Measurements from ENCODE around the gene PTRH2.
"Not testable (repeated sequence)": the region's sequence is repeated elsewhere in the genome, so short reads cannot be mapped to it uniquely, and the experiment has no call there.

Gene PTRH2

DNA sequence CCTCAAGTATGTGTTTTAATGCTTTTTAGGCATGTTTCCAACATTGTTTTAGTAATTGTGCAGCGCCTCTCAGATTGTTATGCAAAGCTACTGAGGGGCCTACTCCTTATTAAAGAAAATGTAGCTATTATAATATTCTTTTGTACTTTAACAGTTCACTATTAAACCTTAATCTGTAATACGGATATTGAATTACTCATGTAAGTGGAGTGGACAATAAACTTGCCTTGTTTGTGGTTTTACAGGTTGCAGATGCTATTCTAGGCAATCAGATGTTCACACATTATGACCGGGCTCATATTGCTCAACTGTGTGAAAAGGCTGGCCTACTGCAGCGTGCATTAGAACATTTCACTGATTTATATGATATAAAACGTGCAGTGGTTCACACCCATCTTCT is 41.0 kb downstream of the PTRH2 start:
- TF ChIP-seq, protein P1, sequence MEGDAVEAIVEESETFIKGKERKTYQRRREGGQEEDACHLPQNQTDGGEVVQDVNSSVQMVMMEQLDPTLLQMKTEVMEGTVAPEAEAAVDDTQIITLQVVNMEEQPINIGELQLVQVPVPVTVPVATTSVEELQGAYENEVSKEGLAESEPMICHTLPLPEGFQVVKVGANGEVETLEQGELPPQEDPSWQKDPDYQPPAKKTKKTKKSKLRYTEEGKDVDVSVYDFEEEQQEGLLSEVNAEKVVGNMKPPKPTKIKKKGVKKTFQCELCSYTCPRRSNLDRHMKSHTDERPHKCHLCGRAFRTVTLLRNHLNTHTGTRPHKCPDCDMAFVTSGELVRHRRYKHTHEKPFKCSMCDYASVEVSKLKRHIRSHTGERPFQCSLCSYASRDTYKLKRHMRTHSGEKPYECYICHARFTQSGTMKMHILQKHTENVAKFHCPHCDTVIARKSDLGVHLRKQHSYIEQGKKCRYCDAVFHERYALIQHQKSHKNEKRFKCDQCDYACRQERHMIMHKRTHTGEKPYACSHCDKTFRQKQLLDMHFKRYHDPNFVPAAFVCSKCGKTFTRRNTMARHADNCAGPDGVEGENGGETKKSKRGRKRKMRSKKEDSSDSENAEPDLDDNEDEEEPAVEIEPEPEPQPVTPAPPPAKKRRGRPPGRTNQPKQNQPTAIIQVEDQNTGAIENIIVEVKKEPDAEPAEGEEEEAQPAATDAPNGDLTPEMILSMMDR (IDR thresholded peaks at IDR 0.05; ENCODE audit: insufficient read depth, low read depth, low read length, missing control alignments): no peak
- no peak for DNase-seq (ENCODE audit: low read depth)
- no peak overlapping the region for H3K4me3 ChIP-seq (ENCODE audit: low read depth, low read length)

DNA sequence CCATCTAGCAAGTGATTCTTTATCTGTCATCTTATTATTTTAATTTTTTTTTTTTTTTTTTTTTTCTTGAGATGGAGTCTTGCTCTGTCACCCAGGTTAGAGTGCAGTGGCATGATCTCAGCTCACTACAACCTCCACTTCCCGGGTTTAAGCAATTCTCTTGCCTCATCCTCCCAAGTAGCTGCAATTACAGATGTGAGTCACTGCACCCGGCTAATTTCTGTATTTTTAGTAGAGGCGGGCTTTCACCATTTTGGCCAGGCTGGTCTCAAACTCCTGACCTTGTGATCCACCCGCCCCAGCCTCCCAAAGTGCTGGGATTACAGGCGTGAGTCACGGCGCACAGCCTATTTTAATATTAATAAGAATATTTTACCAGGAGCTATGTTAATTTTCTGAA is 50.6 kb downstream of the PTRH2 start:
- H3K4me3 ChIP-seq (ENCODE audit: low read depth, low read length); DNase-seq (ENCODE audit: low read depth): not testable (repeated sequence)

DNA sequence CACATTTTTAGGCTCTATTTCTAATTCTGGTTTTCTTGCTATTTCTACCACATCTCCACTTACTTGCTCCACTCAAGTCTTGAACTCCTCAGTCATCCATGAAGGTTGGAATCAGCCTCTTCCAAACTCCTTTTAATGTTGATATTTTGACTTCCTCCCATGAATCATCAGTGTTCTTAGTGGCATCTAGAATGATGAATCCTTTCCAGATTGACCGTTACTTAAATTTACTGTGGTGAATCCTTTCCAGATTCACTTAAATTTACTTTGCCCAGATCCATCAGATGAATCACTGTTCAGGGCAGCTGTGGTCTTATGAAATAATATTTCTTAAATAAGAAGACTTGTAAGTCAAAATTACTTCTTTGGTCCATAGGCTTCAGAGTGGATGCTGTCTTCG is 55.1 kb downstream of the PTRH2 start:
- no peak overlapping the region for H3K4me3 ChIP-seq (ENCODE audit: low read depth, low read length)
- TF ChIP-seq, protein P1 (IDR thresholded peaks at IDR 0.05; ENCODE audit: insufficient read depth, low read depth, low read length, missing control alignments): no peak
- no peak for DNase-seq (ENCODE audit: low read depth)

DNA sequence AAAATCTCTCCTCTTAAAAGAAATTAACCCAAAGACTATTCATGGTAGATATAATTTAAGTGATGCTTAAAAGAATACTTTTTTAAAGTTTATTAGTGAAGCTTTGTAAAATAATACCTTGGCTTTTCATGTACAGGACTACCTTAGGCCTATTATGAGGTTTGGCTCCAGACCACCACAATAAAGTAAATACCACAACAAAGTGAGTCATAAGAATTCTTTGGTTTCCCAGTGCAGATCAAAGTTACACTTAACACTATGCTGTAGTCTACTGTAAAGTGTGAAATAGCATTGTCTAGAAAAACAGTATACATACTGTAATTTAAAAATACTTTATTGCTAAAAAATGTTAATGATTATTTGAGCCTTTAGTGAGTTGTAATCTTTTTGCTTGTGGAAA is 55.9 kb downstream of the PTRH2 start:
- DNase-seq (ENCODE audit: low read depth): no peak
- TF ChIP-seq, protein P1 (IDR thresholded peaks at IDR 0.05; ENCODE audit: insufficient read depth, low read depth, low read length, missing control alignments): no peak
- no peak overlapping the region for H3K4me3 ChIP-seq (ENCODE audit: low read depth, low read length)

DNA sequence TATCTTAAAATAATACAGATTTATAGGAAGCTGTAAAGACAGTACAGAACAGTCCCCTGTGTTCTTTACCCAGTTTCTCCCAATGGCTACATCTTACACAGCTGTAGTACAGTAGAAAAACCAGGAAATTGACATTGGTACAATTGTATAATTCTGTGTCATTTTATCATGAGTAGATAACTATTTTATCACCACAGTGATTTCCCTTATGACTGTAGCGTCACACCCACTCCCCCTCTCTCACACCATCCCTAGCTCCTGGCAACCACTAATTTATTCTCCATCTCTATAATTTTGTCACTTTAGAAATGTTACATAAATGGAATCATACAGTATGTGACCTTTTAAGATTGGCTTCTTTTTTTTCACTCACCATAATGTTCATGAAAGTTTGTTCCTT is 56.6 kb downstream of the PTRH2 start:
- DNase-seq (ENCODE audit: low read depth): no peak
- TF ChIP-seq, protein P1 (IDR thresholded peaks at IDR 0.05; ENCODE audit: insufficient read depth, low read depth, low read length, missing control alignments): no peak
- H3K4me3 ChIP-seq (ENCODE audit: low read depth, low read length): no peak overlapping the region

DNA sequence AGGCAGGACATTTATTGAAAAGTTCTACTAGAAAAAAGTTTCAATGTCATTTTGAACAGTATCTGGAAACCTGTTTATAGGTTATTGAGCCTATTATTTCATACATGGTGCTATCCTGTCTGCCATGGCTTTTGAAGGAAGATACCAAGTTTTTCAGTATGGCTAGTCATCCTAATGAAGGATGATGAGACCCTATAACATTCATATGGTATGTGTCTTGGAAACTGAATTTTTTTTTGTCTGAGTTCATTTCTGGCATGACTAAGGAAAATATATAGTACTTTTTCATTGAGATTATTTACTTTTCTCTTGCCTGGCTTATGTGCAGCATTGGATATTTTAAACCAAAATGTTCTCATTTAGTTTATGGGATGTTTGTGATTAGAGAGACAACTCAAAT is 57.3 kb downstream of the PTRH2 start:
- TF ChIP-seq, protein P1 (IDR thresholded peaks at IDR 0.05; ENCODE audit: insufficient read depth, low read depth, low read length, missing control alignments): no peak
- no peak overlapping the region for H3K4me3 ChIP-seq (ENCODE audit: low read depth, low read length)
- no peak for DNase-seq (ENCODE audit: low read depth)
